Stimulated activated CD8-positive, alpha-beta memory T cell treated with anti-CD3 and anti-CD28 coated beads, Interleukin-15, amount 100 ng/mL, for 48 hours (primary cell): Measurements from ENCODE around the gene RNF146.
"Not testable (repeated sequence)": the region's sequence is repeated elsewhere in the genome, so short reads cannot be mapped to it uniquely, and the experiment has no call there.

Experiments used
- DNase-seq, 2 donors: peaks; one replicate each; pipeline ENCODE4 v3.0.0-alpha.2; 2020; ENCODE audit warnings: low read depth in 2 of 2

The RNF146 gene

GRCh38 chr6:127266178-127266891, at the start of gene RNF146:
Gene RNF146, plus strand, starts transcription at chr6:127266864. Its CDS starts 13,475 bp downstream, at chr6:127280339.
- DNase-seq, result peak; percentile 56 to 60

- DNase-seq, result no peak
Measured at GRCh38 chr6:127219869-127220268, 46.8 kb upstream of the RNF146 start.

GRCh38 chr6:127221201-127221600, 45.5 kb upstream of the RNF146 start:
- no peak for DNase-seq

GRCh38 chr6:127222418-127222817, 44.2 kb upstream of the RNF146 start:
- DNase-seq, result no peak

- no peak for DNase-seq
Measured at GRCh38 chr6:127225497-127225896, 41.2 kb upstream of the RNF146 start.

GRCh38 chr6:127233819-127234218, 32.8 kb upstream of the RNF146 start:
- DNase-seq, result not testable (repeated sequence)

- no peak for DNase-seq
Measured at GRCh38 chr6:127243501-127243900, 23.2 kb upstream of the RNF146 start.

- DNase-seq, result no peak
Measured at GRCh38 chr6:127247114-127248096, 19.3 kb upstream of the RNF146 start.

- no peak for DNase-seq
Measured at GRCh38 chr6:127249621-127250020, 17.0 kb upstream of the RNF146 start.

- DNase-seq, result no peak
Measured at GRCh38 chr6:127255286-127255685, 11.4 kb upstream of the RNF146 start.

- no peak for DNase-seq
Measured at GRCh38 chr6:127262896-127263295, 3.8 kb upstream of the RNF146 start.

GRCh38 chr6:127263481-127263880, 3.2 kb upstream of the RNF146 start:
- no peak for DNase-seq

- DNase-seq, result peak; percentile 40 to 51
Measured at GRCh38 chr6:127266892-127267645, 405 bp downstream of the RNF146 start.

GRCh38 chr6:127267646-127268625, 1.3 kb downstream of the RNF146 start:
- no peak for DNase-seq

GRCh38 chr6:127272576-127272975, 5.9 kb downstream of the RNF146 start:
- no peak for DNase-seq

- DNase-seq, result no peak
Measured at GRCh38 chr6:127273499-127273898, 6.8 kb downstream of the RNF146 start.

GRCh38 chr6:127276331-127276730, 9.7 kb downstream of the RNF146 start:
- no peak for DNase-seq

GRCh38 chr6:127277878-127278843, 11.5 kb downstream of the RNF146 start:
- DNase-seq, result no peak

- DNase-seq, result no peak
Measured at GRCh38 chr6:127279815-127280214, 13.2 kb downstream of the RNF146 start.

- no peak for DNase-seq
Measured at GRCh38 chr6:127282184-127282583, 15.5 kb downstream of the RNF146 start.
